LNCAP (cell line): ENCODE measurements around the gene BORA.

ENCODE experiments used
- CTCF ChIP-seq: fragments of 450-650 bp; IDR thresholded peaks from 2 replicates; pipeline ENCODE4 v1.5.1; 2017; ENCODE audit warnings: mild to moderate bottlenecking

BORA gene

GRCh38 chr13:72727417-72728289 lies at the start of gene BORA, which contains the start of gene MZT1:
Gene BORA (plus strand): TSS chr13:72727923. CDS start chr13:72728941, 1,018 bp downstream.
Gene MZT1 (minus strand): TSS chr13:72727629. CDS start chr13:72727602, 27 bp downstream.
- no peak for TF ChIP-seq CTCF

- no peak for TF ChIP-seq CTCF
Measured at GRCh38 chr13:72678312-72678711, 49.4 kb upstream of the BORA start.

GRCh38 chr13:72680353-72680752 lies 47.4 kb upstream of the BORA start:
- TF ChIP-seq CTCF = no peak

GRCh38 chr13:72686766-72687165 lies 41.0 kb upstream of the BORA start:
- TF ChIP-seq CTCF = no peak

- TF ChIP-seq CTCF = no peak
Measured at GRCh38 chr13:72689181-72689696, 38.5 kb upstream of the BORA start.

GRCh38 chr13:72692884-72693514 lies 34.7 kb upstream of the BORA start:
- TF ChIP-seq CTCF = no peak

GRCh38 chr13:72693832-72694231 lies 33.9 kb upstream of the BORA start:
- TF ChIP-seq CTCF = no peak
